ENCODE results near the gene LDLRAD4.

GRCh38 chr18:13543144-13543543, 324.6 kb downstream of the LDLRAD4 start:
- TF ChIP-seq CTCF (conservative IDR thresholded peaks at IDR 0.05; ENCODE audit: low read depth in 2 of 2) (no peak), POLR2AphosphoS5 (IDR thresholded peaks at IDR 0.05; ENCODE audit: low read depth) (no peak), EZH2 (IDR thresholded peaks at IDR 0.05; ENCODE audit: low read depth, unreplicated experiment) (no peak), ZNF114 (CRISPR knock-in tag; IDR thresholded peaks at IDR 0.05) (no peak), STAT1 (IDR thresholded peaks at IDR 0.05; ENCODE audit: unreplicated experiment) (no peak), EZH2phosphoT487 (IDR thresholded peaks at IDR 0.05; ENCODE audit: unreplicated experiment) (no peak), NANOG (IDR thresholded peaks at IDR 0.05; ENCODE audit: borderline replicate concordance) (no peak)
- TF ChIP-seq, protein P1, sequence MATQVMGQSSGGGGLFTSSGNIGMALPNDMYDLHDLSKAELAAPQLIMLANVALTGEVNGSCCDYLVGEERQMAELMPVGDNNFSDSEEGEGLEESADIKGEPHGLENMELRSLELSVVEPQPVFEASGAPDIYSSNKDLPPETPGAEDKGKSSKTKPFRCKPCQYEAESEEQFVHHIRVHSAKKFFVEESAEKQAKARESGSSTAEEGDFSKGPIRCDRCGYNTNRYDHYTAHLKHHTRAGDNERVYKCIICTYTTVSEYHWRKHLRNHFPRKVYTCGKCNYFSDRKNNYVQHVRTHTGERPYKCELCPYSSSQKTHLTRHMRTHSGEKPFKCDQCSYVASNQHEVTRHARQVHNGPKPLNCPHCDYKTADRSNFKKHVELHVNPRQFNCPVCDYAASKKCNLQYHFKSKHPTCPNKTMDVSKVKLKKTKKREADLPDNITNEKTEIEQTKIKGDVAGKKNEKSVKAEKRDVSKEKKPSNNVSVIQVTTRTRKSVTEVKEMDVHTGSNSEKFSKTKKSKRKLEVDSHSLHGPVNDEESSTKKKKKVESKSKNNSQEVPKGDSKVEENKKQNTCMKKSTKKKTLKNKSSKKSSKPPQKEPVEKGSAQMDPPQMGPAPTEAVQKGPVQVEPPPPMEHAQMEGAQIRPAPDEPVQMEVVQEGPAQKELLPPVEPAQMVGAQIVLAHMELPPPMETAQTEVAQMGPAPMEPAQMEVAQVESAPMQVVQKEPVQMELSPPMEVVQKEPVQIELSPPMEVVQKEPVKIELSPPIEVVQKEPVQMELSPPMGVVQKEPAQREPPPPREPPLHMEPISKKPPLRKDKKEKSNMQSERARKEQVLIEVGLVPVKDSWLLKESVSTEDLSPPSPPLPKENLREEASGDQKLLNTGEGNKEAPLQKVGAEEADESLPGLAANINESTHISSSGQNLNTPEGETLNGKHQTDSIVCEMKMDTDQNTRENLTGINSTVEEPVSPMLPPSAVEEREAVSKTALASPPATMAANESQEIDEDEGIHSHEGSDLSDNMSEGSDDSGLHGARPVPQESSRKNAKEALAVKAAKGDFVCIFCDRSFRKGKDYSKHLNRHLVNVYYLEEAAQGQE (IDR thresholded peaks at IDR 0.05; ENCODE audit: unreplicated experiment), result no peak

All from GM23338 (cell line).